K562 (cell line): ENCODE results near the gene S100A9. TPM values are rescaled to one million over a fixed set of nuclear protein-coding genes. Genes with fewer than 3 reads are reported as not detected.
A peak's percentile ranks its signal among the peaks of the same experiment; 100 is the strongest.

Source experiments
- CTBP1 ChIP-seq: fragments of 450-650 bp; IDR thresholded peaks from 2 replicates; pipeline ENCODE4 v1.6.1; 2016; ENCODE audit warnings: borderline replicate concordance
- EWSR1 ChIP-seq: fragments of 450-650 bp; IDR thresholded peaks from 2 replicates; pipeline ENCODE4 v1.6.1; 2018; ENCODE audit warnings: borderline replicate concordance, mild to moderate bottlenecking, low read depth, moderate library complexity; ENCODE audit not compliant: partially characterized antibody
- GABPA ChIP-seq: fragments of 200-800 bp; sonication (Bioruptor generic); conservative IDR thresholded peaks from 2 replicates; pipeline ENCODE4 v1.6.1; 2016; ENCODE audit warnings: low read depth, missing genetic modification characterization, missing compliant biosample characterization
- HDAC2 ChIP-seq: fragments of 450-650 bp; IDR thresholded peaks from 2 replicates; pipeline ENCODE4 v1.6.1; 2016; ENCODE audit warnings: mild to moderate bottlenecking
- HDAC6 ChIP-seq: IDR thresholded peaks from 2 replicates; pipeline ENCODE4 v1.6.1; 2012; ENCODE audit warnings: low read depth, mild to moderate bottlenecking, control low read depth, inconsistent platforms, low read length, moderate library complexity
- HSF4 ChIP-seq: fragments of 250-450 bp; sonication (Bioruptor Pico); IDR thresholded peaks from 2 replicates; pipeline ENCODE4 v2.1.2; 2022; ENCODE audit warnings: mild to moderate bottlenecking, moderate library complexity, borderline replicate concordance
- KHSRP ChIP-seq: fragments of 450-650 bp; IDR thresholded peaks from 2 replicates; pipeline ENCODE4 v1.6.1; 2017
- LARP7 ChIP-seq: fragments of 450-650 bp; IDR thresholded peaks from 2 replicates; pipeline ENCODE4 v1.6.1; 2016
- NFXL1 ChIP-seq: fragments of 450-650 bp; formaldehyde crosslinking; IDR thresholded peaks from 2 replicates; pipeline ENCODE4 v1.4.0; 2021; ENCODE audit warnings: mild to moderate bottlenecking
- PTRF ChIP-seq: fragments of 450-650 bp; IDR thresholded peaks from 2 replicates; pipeline ENCODE4 v1.6.1; 2016; ENCODE audit warnings: mild to moderate bottlenecking, missing genetic modification characterization, missing compliant biosample characterization
- RBM17 ChIP-seq: fragments of 200-400 bp; formaldehyde crosslinking; IDR thresholded peaks from 2 replicates; pipeline ENCODE4 v1.6.1; 2017; ENCODE audit warnings: low read depth, mild to moderate bottlenecking, low read length, borderline replicate concordance
- TBP ChIP-seq: optimal IDR thresholded peaks from 2 replicates; pipeline ENCODE3; 2011; ENCODE audit warnings: low read depth, low read length, improper control_type of control experiment
- ZNF282 ChIP-seq: sonication (generic); formaldehyde crosslinking; IDR thresholded peaks from 2 replicates; pipeline ENCODE4 v1.8.1; 2023; ENCODE audit warnings: missing genetic modification reagents
- ZNF444 ChIP-seq: fragments of 250-450 bp; sonication (Bioruptor Pico); IDR thresholded peaks from 2 replicates; pipeline ENCODE4 v1.4.0; 2020; ENCODE audit warnings: mild to moderate bottlenecking, moderate library complexity
- ZNF57 ChIP-seq: fragments of 450-650 bp; formaldehyde crosslinking; IDR thresholded peaks from 2 replicates; pipeline ENCODE4 v1.4.0; 2020; ENCODE audit warnings: mild to moderate bottlenecking, moderate library complexity
- ZNF583 ChIP-seq: fragments of 250-450 bp; sonication (Bioruptor Pico); IDR thresholded peaks from 2 replicates; pipeline ENCODE4 v1.4.0; 2020
- ZNF780A ChIP-seq: fragments of 250-450 bp; sonication (Bioruptor Pico); IDR thresholded peaks from 2 replicates; pipeline ENCODE4 v1.5.0; 2021; ENCODE audit warnings: mild to moderate bottlenecking
- polyA plus RNA-seq, 8 experiments: library from polyadenylated mRNA; depleted of rRNA in 4 of 8; stranded (reverse) in 5 of 8; unstranded in 3 of 8; fragments of >200 nt; fragmentation: Nextera tagmentation in 2 of 8; fragmentation: Illumina TruSeq in 1 of 8; extraction: Ambion mirVana in 2 of 8; extraction: Trizol in 1 of 8; gene quantifications; 2 replicates each; pipeline versions ENCODE4 v1.2.1 to v1.2.3, GENCODE V29; 2011 to 2014; ENCODE audit warnings: inconsistent platforms in 1 of 8, missing spikeins in 1 of 8
- total RNA-seq, 7 experiments: library from RNA; depleted of rRNA in 6 of 7; stranded (reverse); fragments of >200 nt in 6 of 7; fragmentation: Illumina TruSeq in 2 of 7; extraction: Trizol in 2 of 7; gene quantifications; 2 replicates each; pipeline versions ENCODE4 v1.2.1 to v1.2.3, GENCODE V29; 2011 to 2021; ENCODE audit warnings: low replicate concordance in 1 of 7
- TF ChIP-seq, protein P1 (sequence below), 2 experiments: fragments of 450-650 bp; IDR thresholded peaks; 2 replicates each; pipeline ENCODE4 v1.6.1; 2018; ENCODE audit warnings: mild to moderate bottlenecking in 2 of 2, low read depth in 1 of 2; ENCODE audit not compliant: partially characterized antibody in 2 of 2
- TF ChIP-seq, protein P2 (sequence below): fragments of 200-800 bp; sonication (Bioruptor generic); IDR thresholded peaks from 2 replicates; pipeline ENCODE4 v1.6.1; 2017; ENCODE audit warnings: missing genetic modification characterization, missing compliant biosample characterization
- TF ChIP-seq, protein P3 (sequence below): fragments of 250-450 bp; sonication (Bioruptor Pico); IDR thresholded peaks from 2 replicates; pipeline ENCODE4 v1.9.0; 2021; ENCODE audit warnings: mild to moderate bottlenecking
- TF ChIP-seq, protein P4 (sequence below): sonication (generic); formaldehyde crosslinking; IDR thresholded peaks from 2 replicates; pipeline ENCODE4 v1.8.0; 2023; ENCODE audit warnings: mild to moderate bottlenecking, missing genetic modification reagents

S100A9 gene
- total and polyA plus RNA-seq, 9 of the 15 experiments (the other 6 are each of a cell fraction or from before 2014, with no cell fraction given) = 0.80 TPM; not detected in 8

DNA sequence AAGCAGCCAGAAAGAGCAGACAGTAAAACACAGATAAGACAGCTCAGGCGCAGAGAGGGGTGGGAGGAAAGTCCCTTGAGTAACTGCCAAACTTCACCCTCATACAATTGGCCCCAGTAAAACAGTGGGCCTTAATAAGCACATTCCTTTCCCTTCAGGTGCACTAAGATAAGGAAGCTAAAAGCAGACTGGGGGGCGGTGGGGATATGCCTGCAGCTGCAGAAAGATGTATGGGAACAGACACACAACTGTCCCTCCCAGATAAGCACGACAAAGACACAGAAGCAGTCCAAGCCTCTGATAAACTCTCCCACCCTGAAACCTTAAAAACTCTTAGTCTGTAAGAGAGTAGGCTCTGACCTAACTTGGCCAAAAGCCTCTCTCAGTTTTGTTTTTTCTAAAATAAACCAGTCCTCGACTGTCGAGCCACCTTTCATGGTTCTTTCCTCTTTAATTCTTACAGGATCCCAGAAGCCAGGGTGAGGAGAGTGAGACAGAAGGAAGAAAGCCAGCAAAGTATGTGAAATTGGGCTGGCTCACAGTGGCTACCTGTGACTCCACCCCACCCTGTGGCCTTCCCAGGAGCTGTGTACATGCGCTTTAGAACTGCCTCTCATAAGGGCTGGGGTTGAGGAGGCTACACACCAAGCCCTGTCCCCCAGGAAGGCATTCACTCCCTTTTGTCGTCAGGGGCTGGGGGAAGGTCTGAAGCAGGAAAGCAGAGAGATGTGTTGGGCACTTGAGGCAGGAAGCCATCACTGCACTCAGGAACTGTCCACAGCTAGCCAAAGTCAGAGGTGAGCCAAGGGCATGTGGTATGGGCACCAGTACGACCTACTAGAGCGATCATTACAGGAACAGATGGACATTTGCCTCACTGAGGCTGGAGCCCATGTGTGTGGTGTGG is 13.6 kb upstream of the S100A9 start (continued):
- TF ChIP-seq, protein P1, sequence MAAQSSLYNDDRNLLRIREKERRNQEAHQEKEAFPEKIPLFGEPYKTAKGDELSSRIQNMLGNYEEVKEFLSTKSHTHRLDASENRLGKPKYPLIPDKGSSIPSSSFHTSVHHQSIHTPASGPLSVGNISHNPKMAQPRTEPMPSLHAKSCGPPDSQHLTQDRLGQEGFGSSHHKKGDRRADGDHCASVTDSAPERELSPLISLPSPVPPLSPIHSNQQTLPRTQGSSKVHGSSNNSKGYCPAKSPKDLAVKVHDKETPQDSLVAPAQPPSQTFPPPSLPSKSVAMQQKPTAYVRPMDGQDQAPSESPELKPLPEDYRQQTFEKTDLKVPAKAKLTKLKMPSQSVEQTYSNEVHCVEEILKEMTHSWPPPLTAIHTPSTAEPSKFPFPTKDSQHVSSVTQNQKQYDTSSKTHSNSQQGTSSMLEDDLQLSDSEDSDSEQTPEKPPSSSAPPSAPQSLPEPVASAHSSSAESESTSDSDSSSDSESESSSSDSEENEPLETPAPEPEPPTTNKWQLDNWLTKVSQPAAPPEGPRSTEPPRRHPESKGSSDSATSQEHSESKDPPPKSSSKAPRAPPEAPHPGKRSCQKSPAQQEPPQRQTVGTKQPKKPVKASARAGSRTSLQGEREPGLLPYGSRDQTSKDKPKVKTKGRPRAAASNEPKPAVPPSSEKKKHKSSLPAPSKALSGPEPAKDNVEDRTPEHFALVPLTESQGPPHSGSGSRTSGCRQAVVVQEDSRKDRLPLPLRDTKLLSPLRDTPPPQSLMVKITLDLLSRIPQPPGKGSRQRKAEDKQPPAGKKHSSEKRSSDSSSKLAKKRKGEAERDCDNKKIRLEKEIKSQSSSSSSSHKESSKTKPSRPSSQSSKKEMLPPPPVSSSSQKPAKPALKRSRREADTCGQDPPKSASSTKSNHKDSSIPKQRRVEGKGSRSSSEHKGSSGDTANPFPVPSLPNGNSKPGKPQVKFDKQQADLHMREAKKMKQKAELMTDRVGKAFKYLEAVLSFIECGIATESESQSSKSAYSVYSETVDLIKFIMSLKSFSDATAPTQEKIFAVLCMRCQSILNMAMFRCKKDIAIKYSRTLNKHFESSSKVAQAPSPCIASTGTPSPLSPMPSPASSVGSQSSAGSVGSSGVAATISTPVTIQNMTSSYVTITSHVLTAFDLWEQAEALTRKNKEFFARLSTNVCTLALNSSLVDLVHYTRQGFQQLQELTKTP (IDR thresholded peaks at IDR 0.05; ENCODE audit: low read depth in 1 of 2, partially characterized antibody in 2 of 2) = peak in 1 of 2 experiments; percentile 97
- TF ChIP-seq HDAC2 = peak; percentile 99
- TF ChIP-seq HDAC6 = no peak
- TF ChIP-seq HSF4 = no peak
- no peak for TF ChIP-seq TBP
- no peak for TF ChIP-seq ZNF780A (CRISPR knock-in tag)
- peak; percentile 64 for TF ChIP-seq PTRF
- TF ChIP-seq KHSRP = peak; percentile 96
- TF ChIP-seq LARP7 = no peak
- TF ChIP-seq CTBP1 = peak; percentile 99
- TF ChIP-seq ZNF583 = peak; percentile 94
- no peak for TF ChIP-seq ZNF57 (CRISPR knock-in tag)
- no peak for TF ChIP-seq EWSR1
- TF ChIP-seq GABPA (tag) = 0 out of 2 replicates have a peak, but pooled peaks have one; percentile 23
- peak; percentile 69; the same call in 1 of the 2 replicates for TF ChIP-seq ZNF444 (CRISPR knock-in tag)
- TF ChIP-seq ZNF282 (CRISPR knock-in tag) = no peak
- TF ChIP-seq RBM17 = no peak
- TF ChIP-seq, protein P2, sequence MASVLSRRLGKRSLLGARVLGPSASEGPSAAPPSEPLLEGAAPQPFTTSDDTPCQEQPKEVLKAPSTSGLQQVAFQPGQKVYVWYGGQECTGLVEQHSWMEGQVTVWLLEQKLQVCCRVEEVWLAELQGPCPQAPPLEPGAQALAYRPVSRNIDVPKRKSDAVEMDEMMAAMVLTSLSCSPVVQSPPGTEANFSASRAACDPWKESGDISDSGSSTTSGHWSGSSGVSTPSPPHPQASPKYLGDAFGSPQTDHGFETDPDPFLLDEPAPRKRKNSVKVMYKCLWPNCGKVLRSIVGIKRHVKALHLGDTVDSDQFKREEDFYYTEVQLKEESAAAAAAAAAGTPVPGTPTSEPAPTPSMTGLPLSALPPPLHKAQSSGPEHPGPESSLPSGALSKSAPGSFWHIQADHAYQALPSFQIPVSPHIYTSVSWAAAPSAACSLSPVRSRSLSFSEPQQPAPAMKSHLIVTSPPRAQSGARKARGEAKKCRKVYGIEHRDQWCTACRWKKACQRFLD = peak; percentile 99
- TF ChIP-seq, protein P3, sequence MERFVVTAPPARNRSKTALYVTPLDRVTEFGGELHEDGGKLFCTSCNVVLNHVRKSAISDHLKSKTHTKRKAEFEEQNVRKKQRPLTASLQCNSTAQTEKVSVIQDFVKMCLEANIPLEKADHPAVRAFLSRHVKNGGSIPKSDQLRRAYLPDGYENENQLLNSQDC (CRISPR knock-in tag) = no peak
- TF ChIP-seq, protein P4, sequence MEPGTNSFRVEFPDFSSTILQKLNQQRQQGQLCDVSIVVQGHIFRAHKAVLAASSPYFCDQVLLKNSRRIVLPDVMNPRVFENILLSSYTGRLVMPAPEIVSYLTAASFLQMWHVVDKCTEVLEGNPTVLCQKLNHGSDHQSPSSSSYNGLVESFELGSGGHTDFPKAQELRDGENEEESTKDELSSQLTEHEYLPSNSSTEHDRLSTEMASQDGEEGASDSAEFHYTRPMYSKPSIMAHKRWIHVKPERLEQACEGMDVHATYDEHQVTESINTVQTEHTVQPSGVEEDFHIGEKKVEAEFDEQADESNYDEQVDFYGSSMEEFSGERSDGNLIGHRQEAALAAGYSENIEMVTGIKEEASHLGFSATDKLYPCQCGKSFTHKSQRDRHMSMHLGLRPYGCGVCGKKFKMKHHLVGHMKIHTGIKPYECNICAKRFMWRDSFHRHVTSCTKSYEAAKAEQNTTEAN (CRISPR knock-in tag) = no peak
- TF ChIP-seq NFXL1 = no peak
